Left ventricle myocardium inferior (tissue), 1 donor: ENCODE data around the gene MRPS31. TPM values are rescaled to one million over a fixed set of nuclear protein-coding genes. Genes with fewer than 3 reads are reported as not detected.

Experiments
- DNase-seq: peaks from one replicate; pipeline ENCODE4 v3.0.0-alpha.2; 2020
- H3K27ac ChIP-seq: fragments of 200-600 bp; replicated peaks from 2 replicates; pipeline ENCODE4 v1.8.0; 2021
- H3K27me3 ChIP-seq: fragments of 200-600 bp; 2 replicates; pipeline ENCODE4 v1.8.0; 2021; ENCODE audit warnings: low read depth
- H3K36me3 ChIP-seq: fragments of 200-600 bp; 2 replicates; pipeline ENCODE4 v1.8.0; 2021
- H3K4me1 ChIP-seq: fragments of 200-600 bp; 2 replicates; pipeline ENCODE4 v1.8.0; 2021
- H3K4me3 ChIP-seq: fragments of 200-600 bp; 2 replicates; pipeline ENCODE4 v1.8.0; 2021; ENCODE audit warnings: mild to moderate bottlenecking, moderate library complexity
- H3K9me3 ChIP-seq: fragments of 200-600 bp; replicated peaks from 2 replicates; pipeline ENCODE4 v1.8.0; 2021
- CTCF ChIP-seq: fragments of 200-600 bp; IDR thresholded peaks from 2 replicates; pipeline ENCODE4 v1.8.0; 2021; ENCODE audit warnings: antibody characterized with exemption, mild to moderate bottlenecking, borderline replicate concordance
- intact Hi-C: fragments of 100-400 bp; cut with micrococcal nuclease; formaldehyde crosslinking; loops from one replicate; pipeline ENCODE4 v1.11.0; 2022
- total RNA-seq: library from RNA; stranded (reverse); fragmentation: NEBNext Ultra II Directional; extraction: Animal tissue kit (Norgen Biotek cat#: 25700); gene quantifications from one replicate; pipeline ENCODE4 v1.2.1, GENCODE V29; 2021
- donor health status: DM: no; HTN: yes; CAD: no; lungs with severe emphysema.

MRPS31 gene
- total RNA-seq, 1 donor from 2014 or later = 32.2 TPM

DNA sequence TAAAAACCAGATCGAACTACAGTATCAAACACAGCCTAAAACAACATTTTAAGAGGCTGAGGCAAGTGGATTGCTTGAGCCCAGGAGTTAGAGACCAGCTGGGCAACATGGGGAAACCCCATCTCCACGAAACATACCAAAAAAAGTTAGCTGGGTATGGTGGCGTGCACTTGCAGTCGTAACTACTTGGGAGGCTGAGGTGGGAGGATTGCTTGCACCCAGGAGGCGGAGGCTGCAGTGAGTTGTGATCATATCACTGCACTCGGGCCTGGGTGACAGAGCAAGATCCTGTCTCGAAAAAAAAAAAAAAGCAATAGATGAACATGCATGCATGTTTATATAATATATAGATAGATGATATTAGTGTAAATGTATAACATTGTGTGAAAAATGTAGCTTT is 5.2 kb upstream of the MRPS31 start:
- intact Hi-C loops = loop anchor here (10.0 kb wide), 1 partner anchor 1091 kb away; no protein-coding TSS in a partner anchor
- Histone ChIP-seq H3K36me3 (no peaks in the 10 kb centered on the region), H3K4me1 (peaks cover 15% of the 10 kb centered on the region), H3K9me3 (no peaks in the 10 kb centered on the region), H3K27ac (no peak overlapping the region), H3K4me3 (no peak overlapping the region), H3K27me3 (no peaks in the 10 kb centered on the region)
- no peak for DNase-seq
- TF ChIP-seq CTCF = no peak

DNA sequence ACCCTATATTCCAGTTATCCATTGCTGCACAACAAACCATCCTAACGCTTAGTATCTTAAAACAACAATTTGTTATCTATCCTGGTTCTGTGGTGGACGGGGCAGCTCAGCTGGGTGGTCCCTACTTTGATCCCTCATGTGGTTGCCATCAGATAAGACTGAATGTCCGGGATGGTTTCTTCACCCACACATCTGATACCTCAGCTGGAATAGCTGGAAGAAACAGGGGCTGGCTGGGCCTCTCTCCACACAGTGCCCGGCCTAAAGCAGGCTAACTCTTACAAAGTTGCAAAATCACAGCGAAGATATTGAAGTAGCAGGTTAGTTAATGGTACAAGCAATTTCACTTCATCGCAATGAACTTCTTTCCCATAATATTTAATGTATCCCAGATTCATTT is 3.7 kb upstream of the MRPS31 start:
- DNase-seq = no peak
- Histone ChIP-seq H3K9me3 (no peaks in the 10 kb centered on the region), H3K27me3 (no peaks in the 10 kb centered on the region), H3K36me3 (no peaks in the 10 kb centered on the region), H3K4me3 (no peak overlapping the region), H3K27ac (no peak overlapping the region), H3K4me1 (peaks cover 15% of the 10 kb centered on the region)
- intact Hi-C loops = loop anchor here (10.0 kb wide), 1 partner anchor 1090 kb away; no protein-coding TSS in a partner anchor
- TF ChIP-seq CTCF = no peak

GRCh38 chr13:40772765-40773473 is 1.9 kb upstream of the MRPS31 start:
- no peak for TF ChIP-seq CTCF
- intact Hi-C loops = loop anchor here (10.0 kb wide), 1 partner anchor 1088 kb away; no protein-coding TSS in a partner anchor
- Histone ChIP-seq H3K4me1 (peaks cover 15% of the 10 kb centered on the region), H3K36me3 (no peaks in the 10 kb centered on the region), H3K4me3 (no peak overlapping the region), H3K27me3 (no peaks in the 10 kb centered on the region), H3K27ac (no peak overlapping the region), H3K9me3 (no peaks in the 10 kb centered on the region)
- DNase-seq = no peak

DNA sequence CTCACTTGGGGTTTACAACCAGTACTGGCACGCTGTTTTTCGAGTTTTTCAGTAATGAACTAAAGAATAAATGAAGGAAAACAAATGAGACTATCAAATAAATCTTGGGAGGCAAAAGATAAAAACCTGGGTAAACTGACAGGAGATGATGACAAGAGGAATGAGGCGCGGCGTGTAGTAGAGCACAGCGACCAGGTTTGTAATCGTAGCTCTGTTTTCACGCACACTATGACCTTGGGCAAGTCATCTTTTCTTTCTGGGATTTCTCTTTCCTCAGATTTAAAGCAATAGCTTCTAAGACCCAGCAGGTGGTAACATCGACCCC is 419 bp downstream of the MRPS31 start:
- intact Hi-C loops = loop anchor here (10.0 kb wide), 1 partner anchor 1086 kb away; no protein-coding TSS in a partner anchor
- TF ChIP-seq CTCF = no peak
- Histone ChIP-seq H3K4me3 (peak overlapping the region; percentile 85), H3K9me3 (no peaks in the 10 kb centered on the region), H3K27me3 (no peaks in the 10 kb centered on the region), H3K27ac (peak overlapping the region; percentile 92), H3K36me3 (no peaks in the 10 kb centered on the region), H3K4me1 (peaks cover 15% of the 10 kb centered on the region)
- no peak for DNase-seq

- peaks cover 4% of the 10 kb centered on the region for H3K36me3 ChIP-seq
- peak overlapping the region; percentile 85 for H3K4me3 ChIP-seq
- intact Hi-C loops = loop anchor here (10.0 kb wide), 1 partner anchor 1085 kb away; no protein-coding TSS in a partner anchor
- H3K9me3 ChIP-seq = no peaks in the 10 kb centered on the region
- H3K27me3 ChIP-seq = no peaks in the 10 kb centered on the region
- peak overlapping the region; percentile 92 for H3K27ac ChIP-seq
- DNase-seq = no peak
- peaks cover 17% of the 10 kb centered on the region for H3K4me1 ChIP-seq
- no peak for TF ChIP-seq CTCF
These were observed 1.0 kb downstream of the MRPS31 start for GRCh38 chr13:40769970-40770369.
